GM19238 (cell line): Measurements from ENCODE around the gene JHY.

Source experiments
- DNase-seq: peaks from one replicate; pipeline ENCODE4 v3.0.0; 2011; ENCODE audit warnings: low spot score; ENCODE audit not compliant: insufficient read length

Gene JHY

GRCh38 chr11:122938557-122938956, 56.0 kb downstream of the JHY start:
- no peak for DNase-seq

GRCh38 chr11:122951211-122951610, 68.7 kb downstream of the JHY start:
- no peak for DNase-seq

GRCh38 chr11:122954455-122954854, 71.9 kb downstream of the JHY start:
- DNase-seq, result no peak

- no peak for DNase-seq
Measured at GRCh38 chr11:122963961-122964360, 81.4 kb downstream of the JHY start.

GRCh38 chr11:122976061-122976733, 93.6 kb downstream of the JHY start:
- no peak for DNase-seq

GRCh38 chr11:122976734-122977469, 94.3 kb downstream of the JHY start:
- no peak for DNase-seq

- no peak for DNase-seq
Measured at GRCh38 chr11:122977470-122978298, 95.1 kb downstream of the JHY start.

GRCh38 chr11:122978299-122978620, 95.7 kb downstream of the JHY start:
- no peak for DNase-seq

- no peak for DNase-seq
Measured at GRCh38 chr11:122979103-122979814, 96.7 kb downstream of the JHY start.

- DNase-seq, result no peak
Measured at GRCh38 chr11:122979815-122980595, 97.4 kb downstream of the JHY start.

GRCh38 chr11:122981388-122982264, 99.1 kb downstream of the JHY start, which contains the start of gene BSX:
Gene BSX (minus strand): TSS chr11:122981834. CDS start chr11:122981671, 163 bp downstream.
- no peak for DNase-seq

- no peak for DNase-seq
Measured at GRCh38 chr11:122983438-122984185, 101.1 kb downstream of the JHY start.

GRCh38 chr11:122984186-122985011, 101.8 kb downstream of the JHY start:
- no peak for DNase-seq

- DNase-seq, result no peak
Measured at GRCh38 chr11:122995526-122995925, 113.0 kb downstream of the JHY start.

GRCh38 chr11:122998727-122999366, 116.3 kb downstream of the JHY start:
- no peak for DNase-seq

GRCh38 chr11:123000721-123001120, 118.2 kb downstream of the JHY start:
- no peak for DNase-seq

- DNase-seq, result no peak
Measured at GRCh38 chr11:123006860-123007542, 124.4 kb downstream of the JHY start.
